K562 treated with DMSO at 1 percent for 4 hours (cell line): ENCODE results near the gene GNLY. TPM values are rescaled to one million over a fixed set of nuclear protein-coding genes. Genes with fewer than 3 reads are reported as not detected.

Experiments used
- total RNA-seq: library from RNA; unstranded; fragments of 300-600 nt; gene quantifications from 2 replicates; pipeline ENCODE4 v1.2.3, GENCODE V29; 2022; ENCODE audit not compliant: insufficient read depth

The GNLY gene
- not detected in 2 replicates for total RNA-seq

GRCh38 chr2:85694052-85695025 lies at the start of gene GNLY:
TSS of gene GNLY (plus strand) at chr2:85694358. CDS start at chr2:85694419, 61 bp downstream.

DNA sequence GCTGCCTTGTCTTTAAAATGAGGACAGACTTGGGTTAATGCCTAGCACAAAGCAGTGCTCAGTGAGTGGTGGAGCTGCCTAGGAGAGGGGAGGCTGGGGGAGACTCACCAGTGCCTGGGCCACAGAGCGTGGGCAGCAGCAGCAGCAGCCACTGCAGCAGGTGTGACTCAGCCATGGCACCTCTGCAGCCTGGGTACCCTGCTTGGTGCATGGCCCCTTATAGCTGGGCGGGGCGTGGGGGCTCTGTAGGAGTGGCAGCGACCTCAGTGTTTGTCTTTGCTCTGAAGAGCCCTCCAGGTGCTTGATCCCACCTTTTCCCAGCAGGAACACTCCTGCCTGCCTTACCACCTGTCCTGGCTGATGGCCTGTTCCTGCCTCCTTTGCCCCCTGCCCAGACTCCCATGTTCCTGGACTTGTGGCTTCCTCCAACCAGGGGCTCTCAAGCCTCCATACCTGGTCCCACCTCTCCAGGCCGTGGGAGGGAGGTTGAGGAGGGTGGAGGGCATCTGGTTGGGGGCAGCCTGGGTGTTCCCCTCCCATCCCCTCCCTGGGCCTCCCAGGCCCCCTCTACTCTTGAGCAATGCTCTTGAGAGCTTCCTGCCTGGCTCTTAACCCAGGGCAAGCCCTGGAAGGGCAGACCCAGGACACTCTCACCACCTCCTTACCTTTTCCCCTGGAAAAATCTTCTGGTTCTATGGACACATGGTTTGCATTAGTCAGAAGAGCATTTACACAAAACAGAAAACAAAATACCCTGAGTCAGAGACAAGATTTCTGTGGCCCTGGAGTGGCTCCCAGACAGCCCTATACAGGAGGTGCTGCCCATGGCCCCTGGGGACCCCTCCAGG lies 25.9 kb upstream of the GNLY start, which contains the start of gene SFTPB:
Gene SFTPB, minus strand, starts transcription at position 191 of the 848 bp plus-strand sequence. Its CDS starts 16 bp downstream, at position 175.

Other genes with a start within 250 kb of the GNLY start
- gene MAT2A, start 155.2 kb upstream of the GNLY start, total RNA-seq, result 114 and 177 TPM in 2 replicates
- 11.6 and 16.2 TPM in 2 replicates for gene GGCX, start 132.9 kb upstream of the GNLY start, total RNA-seq
- gene VAMP8, start 116.8 kb upstream of the GNLY start, total RNA-seq, result 161 and 170 TPM in 2 replicates
- not detected in 2 replicates for gene VAMP5, start 109.9 kb upstream of the GNLY start, total RNA-seq
- gene RNF181, start 98.6 kb upstream of the GNLY start, total RNA-seq, result 259 and 269 TPM in 2 replicates
- 13.9 and 19.1 TPM in 2 replicates for gene TMEM150A, start 91.7 kb upstream of the GNLY start, total RNA-seq
- 33.2 and 51.4 TPM in 2 replicates for gene C2orf68, start 82.3 kb upstream of the GNLY start, total RNA-seq
- 94.0 and 97.0 TPM in 2 replicates for gene USP39, start 78.2 kb upstream of the GNLY start, total RNA-seq
- not detected in 2 replicates for gene SFTPB, start 26.2 kb upstream of the GNLY start, total RNA-seq
- gene ATOH8, start 59.6 kb downstream of the GNLY start, total RNA-seq, result not detected in 2 replicates
- gene ST3GAL5, start 194.6 kb downstream of the GNLY start, total RNA-seq, result 4.4 and 7.4 TPM in 2 replicates